Fibroblast of gingiva (primary cell): ENCODE measurements around the gene AVP.

Experiments
- DNase-seq: peaks from one replicate; pipeline ENCODE4 v3.0.0-alpha.2; 2011; ENCODE audit warnings: low read depth

AVP gene

DNA sequence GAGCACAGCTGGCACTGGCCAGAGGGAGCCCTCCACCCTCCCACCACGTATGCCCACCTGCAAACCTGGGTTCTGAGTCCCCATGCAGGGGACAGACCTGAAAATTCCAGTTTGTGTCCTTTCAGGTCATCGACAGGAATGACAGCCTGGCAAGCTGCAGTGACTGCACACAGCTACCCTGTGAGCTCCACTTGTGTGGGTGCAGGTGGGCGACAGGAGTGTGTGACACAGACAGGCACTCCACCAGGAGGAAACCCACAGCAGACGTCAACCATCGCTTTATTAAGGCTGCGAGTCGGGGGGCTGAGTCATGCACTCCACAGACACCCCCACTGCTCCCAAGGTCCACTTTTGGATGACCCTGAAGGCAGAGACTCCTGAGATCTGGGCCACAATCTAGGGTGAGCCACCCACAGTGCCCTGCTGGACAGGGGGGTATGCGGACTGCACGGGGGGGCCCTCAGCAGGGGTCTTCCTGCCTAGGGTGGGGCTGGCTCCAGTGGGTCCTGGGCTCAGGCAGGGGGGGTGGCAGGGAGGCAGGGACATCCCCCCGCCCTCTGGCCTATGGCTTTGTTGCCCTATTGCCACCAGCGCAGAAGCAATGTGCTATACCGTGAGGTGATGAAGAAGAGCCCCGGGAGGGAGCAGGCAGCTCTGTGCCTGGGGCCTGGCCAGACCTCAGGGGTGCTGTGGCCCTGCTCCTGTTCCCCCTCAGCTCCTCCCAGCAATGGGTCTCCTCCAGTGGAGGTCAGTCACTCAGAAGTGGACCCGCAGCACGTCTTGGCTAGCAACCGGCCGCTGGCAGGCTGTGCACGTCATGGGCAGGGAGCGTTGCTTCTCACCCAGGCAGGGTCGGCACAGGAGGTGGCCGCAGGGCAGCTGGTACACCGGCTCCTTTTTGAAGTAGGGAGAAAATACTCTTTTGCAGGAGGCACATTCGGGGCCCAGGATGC is 25.1 kb upstream of the AVP start:
- DNase-seq, result no peak

DNA sequence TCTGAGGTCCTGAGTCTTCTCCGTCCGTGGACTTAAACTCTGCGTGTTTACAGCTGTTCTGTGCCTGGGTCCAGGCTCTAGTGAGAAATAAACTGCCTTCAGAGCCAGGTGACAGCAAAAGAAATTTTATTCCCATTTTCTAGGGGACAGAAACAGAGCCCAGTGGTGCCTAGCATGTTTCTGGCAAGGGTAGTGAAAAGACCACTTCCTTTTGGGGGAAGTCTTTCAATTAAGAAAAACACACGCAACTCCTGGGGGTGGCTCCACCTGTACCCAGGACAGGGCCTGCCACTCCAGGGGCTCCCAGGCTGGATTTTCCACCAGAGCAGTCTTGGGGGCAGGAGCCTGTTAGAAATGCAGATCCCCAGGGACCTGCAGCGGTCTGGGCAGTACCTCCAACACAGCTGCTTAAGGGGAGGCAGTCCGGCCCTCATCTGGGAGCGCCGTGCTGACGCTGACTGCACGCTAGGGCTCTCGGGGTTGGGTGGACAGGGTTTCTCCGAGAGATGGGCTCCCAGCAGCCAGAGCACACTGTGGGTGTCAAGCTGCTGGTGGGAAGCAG is 23.0 kb upstream of the AVP start:
- no peak for DNase-seq

DNA sequence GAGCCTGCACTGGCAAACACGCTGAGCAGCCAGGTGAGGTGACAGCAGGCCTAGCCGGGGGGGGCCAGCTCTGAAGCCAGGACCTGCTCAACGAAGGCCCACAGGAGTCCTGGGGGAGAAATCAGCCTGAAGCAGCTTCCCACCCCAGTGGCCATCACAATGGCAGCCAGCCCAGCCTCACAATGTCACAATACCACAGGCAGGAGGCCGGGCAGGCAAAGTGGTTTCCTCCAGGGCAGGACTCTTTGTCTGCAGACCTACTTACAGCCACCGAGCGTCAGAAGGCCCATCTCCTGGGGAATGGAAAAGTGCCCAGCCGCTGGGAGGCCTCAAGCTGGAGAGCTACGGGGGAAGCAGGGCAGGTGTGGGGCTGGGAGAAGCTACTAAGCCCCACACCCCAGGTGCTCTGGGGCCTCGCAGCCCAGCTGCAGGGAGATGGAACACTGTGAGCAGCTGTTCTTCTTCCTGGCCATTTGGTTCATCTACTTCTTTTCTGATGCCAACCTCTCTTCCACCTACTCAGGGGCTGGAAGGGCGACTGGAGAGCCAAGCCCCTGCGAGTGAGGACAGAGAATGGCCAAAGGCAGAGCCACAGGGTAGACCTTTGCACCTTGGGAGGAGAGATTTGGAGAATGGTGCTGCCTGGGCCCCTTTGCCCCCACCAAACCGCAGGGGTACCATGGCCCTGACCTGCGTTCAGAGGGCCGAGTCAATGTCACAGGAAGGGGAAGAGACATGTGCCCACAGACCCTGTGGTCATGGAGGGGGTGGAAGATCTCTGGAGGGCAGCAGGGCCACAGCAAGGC is 22.3 kb upstream of the AVP start:
- DNase-seq, result no peak

DNA sequence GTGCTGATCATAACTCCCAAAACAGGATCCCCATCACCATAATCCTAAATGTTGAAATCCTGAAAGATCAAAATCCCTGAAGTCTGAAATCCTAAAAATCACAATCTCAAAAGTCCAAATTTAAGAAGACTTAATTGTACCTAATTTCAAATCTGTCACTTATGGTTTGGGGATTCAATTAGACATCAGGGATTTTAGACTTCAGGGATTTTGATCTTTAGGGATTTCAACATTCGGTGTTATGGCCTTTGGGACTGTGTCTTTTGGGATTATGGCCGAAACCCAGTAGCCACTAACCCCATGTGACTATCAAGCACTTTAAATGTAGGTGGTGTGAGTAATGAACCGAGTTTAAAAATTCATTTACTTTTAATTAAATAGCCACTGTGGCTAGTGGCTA is 21.7 kb upstream of the AVP start:
- DNase-seq, result no peak

DNA sequence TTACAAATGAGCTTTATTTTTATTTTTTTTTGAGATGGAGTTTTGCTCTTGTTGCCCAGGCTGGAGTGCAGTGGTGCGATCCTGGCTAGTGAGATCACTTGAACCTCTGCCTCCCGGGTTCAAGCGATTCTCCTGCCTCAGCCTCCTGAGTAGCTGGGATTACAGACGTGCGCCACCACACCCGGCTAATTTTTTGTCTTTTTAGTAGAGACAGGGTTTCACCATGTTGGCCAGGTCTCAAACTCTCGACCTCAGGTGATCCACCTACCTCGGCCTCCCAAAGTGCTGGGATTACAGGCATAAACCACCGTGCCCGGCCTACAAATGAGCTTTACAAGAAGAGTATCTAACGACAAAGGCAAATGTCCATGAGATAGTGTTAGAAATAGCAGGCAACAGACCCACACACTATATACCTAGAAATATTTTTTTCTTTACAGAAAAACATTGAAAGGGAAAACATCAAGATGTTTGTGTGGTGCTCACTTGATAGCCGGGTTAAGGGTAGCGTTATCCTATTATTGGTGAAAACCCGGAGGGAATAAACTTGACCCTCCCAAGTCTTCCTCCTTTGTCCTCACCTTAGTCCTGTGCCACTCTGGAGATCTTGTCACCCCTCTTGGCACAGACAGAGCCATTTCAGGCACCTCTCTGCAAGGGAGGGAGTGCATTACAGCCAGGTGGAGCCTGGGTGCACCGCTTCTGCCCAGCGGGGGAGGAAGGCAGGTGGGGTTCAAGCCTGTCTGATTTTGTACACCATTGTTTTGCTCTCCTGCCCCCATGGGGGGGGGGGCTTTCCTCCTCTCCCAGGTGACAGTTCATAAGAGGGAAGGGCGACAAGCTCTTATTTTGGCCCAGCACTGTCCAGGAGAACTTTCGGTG is 21.0 kb upstream of the AVP start:
- DNase-seq, result no peak

- DNase-seq, result no peak
Measured at GRCh38 chr20:3103369-3104032, 19.0 kb upstream of the AVP start.

DNA sequence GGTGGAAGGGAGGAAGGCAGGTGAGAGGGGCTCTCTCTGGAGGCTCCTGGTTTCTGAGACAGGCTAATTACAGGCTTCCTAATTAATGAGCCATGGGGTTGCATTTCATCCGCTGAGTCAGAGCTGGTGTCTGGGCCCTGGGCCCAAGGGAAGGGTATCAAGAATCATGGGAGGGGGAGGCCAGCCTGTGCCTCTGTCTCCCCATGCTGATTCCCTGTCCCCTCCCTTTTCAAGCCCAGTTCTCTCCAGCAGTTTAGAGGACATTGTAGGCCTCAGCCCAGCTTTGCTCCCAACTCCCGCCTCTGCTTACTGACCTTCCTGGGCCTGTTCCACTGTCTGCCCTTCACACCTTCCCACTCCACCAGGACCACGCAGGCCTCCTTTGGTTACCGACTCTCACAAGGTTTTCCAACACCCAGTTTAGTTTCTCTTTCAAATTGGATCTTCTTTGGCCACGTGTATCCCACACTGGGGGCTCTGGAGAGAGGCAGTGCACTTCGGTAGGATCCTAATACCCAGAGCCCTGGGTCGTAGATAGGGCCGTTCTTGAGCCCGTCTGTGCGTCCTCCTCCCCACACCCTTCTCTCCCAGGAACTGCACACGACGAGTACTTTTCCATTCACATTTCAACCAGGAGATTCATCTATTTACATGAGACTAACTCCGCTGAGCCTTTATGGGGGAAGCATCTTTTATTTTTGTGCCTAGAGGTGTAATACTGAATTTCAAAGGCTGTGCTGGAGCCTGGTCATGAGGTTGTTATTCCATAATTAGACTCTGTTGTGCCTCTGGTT is 18.2 kb upstream of the AVP start:
- DNase-seq, result no peak

DNA sequence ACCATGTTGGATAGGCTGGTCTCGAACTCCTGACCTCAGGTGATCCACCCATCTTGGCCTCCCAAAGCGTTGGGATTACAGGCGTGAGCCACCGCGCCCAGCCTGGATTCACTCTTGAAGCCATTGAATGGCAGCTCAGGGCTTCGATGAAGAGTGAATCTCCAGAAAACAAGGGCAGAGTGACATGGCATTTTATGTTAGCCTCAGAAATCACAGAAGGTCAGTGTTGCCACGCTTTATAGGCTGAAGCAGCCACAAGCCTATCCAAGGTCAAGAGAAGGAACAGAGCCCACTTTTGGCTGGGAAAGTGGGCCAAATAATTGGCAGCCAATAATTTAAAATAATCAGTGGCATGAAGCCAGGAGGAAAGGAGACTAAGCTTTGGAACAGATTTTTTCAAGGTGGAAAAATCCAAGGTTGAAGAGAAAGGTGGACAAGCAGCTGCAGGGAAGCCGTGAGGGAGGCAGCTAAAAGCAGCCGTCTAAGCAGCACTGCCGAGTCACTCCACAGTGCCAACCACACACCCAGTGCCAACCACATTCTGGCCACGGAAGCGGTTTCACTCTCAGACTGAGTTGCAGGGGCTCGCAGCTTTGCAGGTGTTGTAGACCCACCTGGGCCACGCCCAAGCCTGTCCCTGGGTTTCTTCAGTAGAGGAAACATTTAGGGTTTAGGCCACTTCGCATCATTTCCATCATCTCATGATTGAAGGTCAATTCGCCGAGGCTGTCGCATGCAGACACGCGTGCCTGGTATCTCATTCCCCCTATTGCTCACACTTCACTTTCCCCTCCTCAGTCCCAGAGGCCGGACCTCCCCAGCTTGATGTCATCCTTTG is 17.4 kb upstream of the AVP start:
- no peak for DNase-seq

GRCh38 chr20:3101251-3101650 is 16.7 kb upstream of the AVP start:
- DNase-seq, result no peak

DNA sequence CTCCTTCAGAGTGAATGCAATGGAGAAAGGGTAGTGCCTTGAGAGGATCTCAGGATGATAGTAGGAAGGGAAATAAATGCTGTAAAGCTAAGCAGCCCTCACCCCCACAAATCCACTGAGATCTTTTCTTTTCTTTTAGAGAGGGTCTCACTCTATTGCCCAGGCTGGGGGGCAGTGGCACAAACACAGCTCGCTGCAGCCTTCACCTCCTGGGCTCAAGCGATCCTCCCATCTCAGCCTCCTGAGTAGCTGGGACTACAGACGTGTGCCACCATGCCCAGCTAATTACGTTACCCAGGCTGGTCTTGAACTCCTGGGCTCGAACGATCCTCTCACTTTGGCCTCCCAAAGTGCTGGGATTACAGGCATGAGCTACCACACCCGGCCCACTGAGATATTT is 16.0 kb upstream of the AVP start:
- no peak for DNase-seq

- DNase-seq, result no peak
Measured at GRCh38 chr20:3094848-3095629, 10.5 kb upstream of the AVP start.

GRCh38 chr20:3093861-3094361 is 9.4 kb upstream of the AVP start:
- no peak for DNase-seq

DNA sequence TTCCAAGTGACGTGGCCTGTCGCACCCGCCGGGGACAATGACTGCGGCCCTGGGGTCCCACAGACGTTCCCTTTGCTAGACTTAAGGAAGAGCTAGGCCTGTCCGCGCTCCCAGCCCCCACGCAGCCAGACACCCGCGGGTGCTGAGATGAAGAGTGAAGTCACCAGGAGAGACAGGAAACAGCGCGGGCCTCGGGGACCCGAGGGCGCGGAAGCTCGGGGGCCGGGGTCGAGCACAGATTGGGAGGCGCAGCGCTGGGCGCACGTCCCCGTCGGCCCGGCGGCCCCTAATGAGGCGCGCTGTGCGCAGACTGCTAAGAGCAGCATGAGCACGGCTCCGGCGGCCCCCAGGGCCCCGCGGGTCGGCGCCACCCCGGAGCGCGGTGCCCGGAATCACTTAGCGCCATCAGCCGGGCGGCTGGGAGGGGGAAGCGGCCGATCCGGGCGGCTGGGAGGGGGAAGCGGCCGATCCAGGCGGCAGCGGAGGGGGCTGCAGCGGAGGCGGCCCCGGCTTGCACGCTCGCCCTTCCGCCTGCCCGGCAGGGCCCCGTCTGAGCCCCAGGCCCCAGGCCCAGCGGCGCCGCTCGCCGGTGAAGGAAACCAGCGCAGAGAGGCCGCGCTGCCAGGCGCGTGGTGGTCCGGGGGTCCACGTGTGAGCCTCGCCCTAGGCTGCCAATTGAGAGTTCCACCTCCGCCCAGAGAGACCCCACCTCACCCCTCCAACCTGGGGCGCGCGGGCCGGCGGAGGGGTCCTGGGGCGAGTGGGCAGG is 8.3 kb upstream of the AVP start:
- DNase-seq, result no peak

DNA sequence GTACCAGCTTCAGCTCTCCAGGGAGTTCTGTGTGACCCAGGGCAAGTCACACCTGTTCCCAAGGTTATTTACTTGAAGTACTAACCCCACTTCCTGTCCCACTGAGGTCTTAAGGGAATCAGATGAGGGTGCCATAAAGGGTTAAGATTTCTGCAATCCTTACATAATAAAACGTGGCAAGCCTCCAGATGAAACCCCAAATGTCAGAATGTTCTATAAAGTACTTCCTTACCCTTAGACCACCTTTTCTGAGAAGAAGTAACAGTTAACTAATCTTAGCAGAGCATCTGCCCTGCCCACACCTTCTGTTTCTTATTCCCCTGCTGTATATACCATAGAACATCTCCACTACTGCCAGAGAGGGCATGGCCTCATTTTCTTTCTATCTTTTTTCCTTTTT is 6.0 kb upstream of the AVP start:
- DNase-seq, result no peak

DNA sequence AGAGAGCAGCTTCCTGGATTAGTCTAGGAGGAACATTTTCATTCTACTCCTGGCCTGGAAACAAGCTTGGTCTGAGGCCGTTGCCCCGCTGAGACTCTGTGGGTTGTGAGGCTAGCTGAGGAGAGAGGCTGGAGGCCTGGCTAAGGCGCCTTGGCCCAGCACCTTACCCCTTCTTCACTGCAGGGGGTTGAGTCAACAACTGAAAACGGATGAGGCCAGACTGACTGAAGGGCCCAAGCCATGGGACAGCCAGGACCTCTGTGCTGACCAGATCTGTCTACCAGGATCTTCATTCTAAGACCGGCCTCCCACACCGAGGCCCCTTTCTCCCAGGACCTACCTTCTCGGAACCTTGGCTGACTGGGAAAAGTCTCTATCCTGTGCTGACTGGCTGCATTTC is 3.5 kb upstream of the AVP start:
- DNase-seq, result no peak

GRCh38 chr20:3085571-3086072 is 1.1 kb upstream of the AVP start:
- DNase-seq, result no peak

GRCh38 chr20:3084986-3085360 is 449 bp upstream of the AVP start:
- DNase-seq, result no peak
